Endothelial cell of umbilical vein (primary cell): Measurements from ENCODE around the gene PGAM1. TPM values are rescaled to one million over a fixed set of nuclear protein-coding genes. Genes with fewer than 3 reads are reported as not detected.

Source experiments
- BruUV-seq: library from RNA; stranded (reverse); fragments of 400-500 nt; replicated peaks from 2 replicates; lab custom pipeline; 2021; lab: Mats Ljungman, UMichigan
- CTCF ChIA-PET: fragments of 300-600, 350-600 bp; sonication (Branson Sonifier 250); formaldehyde crosslinking; loops from one replicate; lab custom pipeline; 2021; ENCODE audit warnings: antibody characterized with exemption, inconsistent platforms; lab: Charles Lee
- POLR2A ChIA-PET: fragments of 300-600, 350-600 bp; sonication (Branson Sonifier 250); formaldehyde crosslinking; loops from one replicate; lab custom pipeline; 2021; ENCODE audit warnings: antibody characterized with exemption, inconsistent platforms; lab: Charles Lee
- DNase-seq: peaks from one replicate; pipeline ENCODE4 v3.0.0-alpha.2; 2011; ENCODE audit warnings: low read depth, low spot score
- FAIRE-seq: peaks from 2 replicates; lab custom pipeline; 2011; peaks lifted over from hg19 to GRCh38; lab: Jason Lieb, UNC
- H2AFZ ChIP-seq: 2 replicates; pipeline ENCODE4 v1.6.0; 2012; ENCODE audit warnings: low read depth, low read length, control low read depth, inconsistent platforms
- H3K27ac ChIP-seq: 2 replicates; pipeline ENCODE4 v1.5.1; 2011; ENCODE audit warnings: low read depth, mild to moderate bottlenecking, control low read depth, low read length, moderate library complexity; ENCODE audit not compliant: insufficient read depth
- H3K27me3 ChIP-seq, 2 experiments: 2 replicates each; pipeline versions ENCODE4 v1.6.0 to v1.6.1; 2011; ENCODE audit warnings: low read length in 2 of 2, mixed read lengths in 1 of 2; ENCODE audit not compliant: control insufficient read depth in 2 of 2, insufficient read depth in 2 of 2
- H3K36me3 ChIP-seq, 2 experiments: 2 replicates in 1 of 2; 3 replicates in 1 of 2; pipeline ENCODE4 v1.5.1; 2011; ENCODE audit warnings: low read length in 2 of 2, mild to moderate bottlenecking in 1 of 2, moderate library complexity in 1 of 2; ENCODE audit not compliant: control insufficient read depth in 2 of 2, insufficient read depth in 2 of 2; ENCODE audit errors: extremely low read depth in 1 of 2
- H3K4me1 ChIP-seq: 3 replicates; pipeline ENCODE4 v1.5.1; 2011; ENCODE audit warnings: mild to moderate bottlenecking, low read length; ENCODE audit not compliant: control insufficient read depth, insufficient read depth; ENCODE audit errors: extremely low read depth
- H3K4me2 ChIP-seq: 2 replicates; pipeline ENCODE4 v1.6.1; 2011; ENCODE audit warnings: low read length, control low read depth, mixed read lengths; ENCODE audit not compliant: insufficient read depth
- H3K4me3 ChIP-seq, 3 experiments: fragments of 200-600 bp in 1 of 3; sonication (generic), shearing (Covaris generic) in 1 of 3; replicated peaks in 1 of 3; 2 replicates each; pipeline ENCODE4 v1.5.1; 2011 to 2016; ENCODE audit warnings: control low read depth in 3 of 3, low read length in 3 of 3, mild to moderate bottlenecking in 2 of 3, inconsistent platforms in 1 of 3, low read depth in 1 of 3, moderate library complexity in 1 of 3; ENCODE audit not compliant: insufficient read depth in 1 of 3
- H3K79me2 ChIP-seq: 2 replicates; pipeline ENCODE4 v1.6.0; 2012; ENCODE audit warnings: low read length, inconsistent platforms; ENCODE audit not compliant: control insufficient read depth, insufficient read depth
- H3K9ac ChIP-seq: replicated peaks from 2 replicates; pipeline ENCODE3; 2011; ENCODE audit warnings: low read length, control low read depth; ENCODE audit not compliant: insufficient read depth; ENCODE audit errors: extremely low read depth
- H3K9me1 ChIP-seq: replicated peaks from 3 replicates; pipeline ENCODE4 v1.6.0; 2011; ENCODE audit warnings: mild to moderate bottlenecking, low read length; ENCODE audit not compliant: control insufficient read depth, insufficient read depth; ENCODE audit errors: extremely low read depth
- H3K9me3 ChIP-seq: replicated peaks from 2 replicates; pipeline ENCODE4 v1.5.1; 2012; ENCODE audit warnings: low read length, inconsistent platforms; ENCODE audit not compliant: control insufficient read depth, insufficient read depth
- H4K20me1 ChIP-seq: replicated peaks from 2 replicates; pipeline ENCODE3; 2011; ENCODE audit warnings: mild to moderate bottlenecking, low read length; ENCODE audit not compliant: control insufficient read depth, insufficient read depth; ENCODE audit errors: extremely low read depth
- CTCF ChIP-seq, 2 donors: IDR thresholded peaks; 1 replicate in 1 of 2; 2 replicates in 1 of 2; pipeline ENCODE4 v1.5.1; 2011; ENCODE audit warnings: low read length in 2 of 2, mild to moderate bottlenecking in 2 of 2, moderate library complexity in 2 of 2, control low read depth in 1 of 2, inconsistent platforms in 1 of 2, low read depth in 1 of 2; ENCODE audit not compliant: insufficient read depth in 1 of 2; ENCODE audit errors: extremely low read depth in 1 of 2
- EZH2 ChIP-seq: IDR thresholded peaks from 2 replicates; pipeline ENCODE4 v1.6.1; 2012; ENCODE audit warnings: borderline replicate concordance, low read depth, mild to moderate bottlenecking, moderate library complexity, low read length, inconsistent platforms; ENCODE audit not compliant: severe bottlenecking
- FOS ChIP-seq: IDR thresholded peaks from 2 replicates; pipeline ENCODE4 v1.6.1; 2011; ENCODE audit warnings: mild to moderate bottlenecking, low read length, moderate library complexity, borderline replicate concordance; ENCODE audit not compliant: insufficient read depth
- GATA2 ChIP-seq: IDR thresholded peaks from 2 replicates; pipeline ENCODE4 v1.7.0; 2011; ENCODE audit warnings: low read depth, mild to moderate bottlenecking, moderate library complexity, mixed read lengths, low read length; ENCODE audit not compliant: insufficient read length, insufficient read depth
- JUN ChIP-seq: IDR thresholded peaks from 2 replicates; pipeline ENCODE4 v1.6.1; 2011; ENCODE audit warnings: borderline replicate concordance, low read depth; ENCODE audit not compliant: insufficient read length, insufficient read depth
- MYC ChIP-seq: IDR thresholded peaks from one replicate; pipeline ENCODE4 v1.6.1; 2011; ENCODE audit warnings: mild to moderate bottlenecking, low read depth, low read length
- POLR2A ChIP-seq: IDR thresholded peaks from 2 replicates; pipeline ENCODE4 v1.6.1; 2012; ENCODE audit warnings: low read depth, mild to moderate bottlenecking, control low read depth, low read length
- POLR2AphosphoS5 ChIP-seq: IDR thresholded peaks from 2 replicates; pipeline ENCODE4 v1.6.1; 2012; ENCODE audit warnings: low read depth, mild to moderate bottlenecking, control low read depth, low read length, moderate library complexity; ENCODE audit not compliant: insufficient read depth
- dilution Hi-C: fragments of 300-500 bp; cut with MboI; formaldehyde crosslinking; loops from one replicate; pipeline ENCODE4 v1.15.0; 2019; ENCODE audit warnings: low sequenced_read_pairs; ENCODE audit not compliant: extremely low pct_ligation_motif_present
- intact Hi-C: fragments of 100-400 bp; cut with micrococcal nuclease; formaldehyde crosslinking; loops from one replicate; pipeline ENCODE4 v1.10.0; 2022
- polyA plus RNA-seq, 4 experiments: library from polyadenylated mRNA; depleted of rRNA in 3 of 4; stranded (reverse) in 3 of 4; unstranded in 1 of 4; fragments of >200 nt; gene quantifications; 2 replicates each; pipeline versions ENCODE4 v1.2.1 to v1.2.3, GENCODE V29; 2011 to 2012; ENCODE audit warnings: missing spikeins in 1 of 4
- total RNA-seq: library from RNA; stranded (reverse); gene quantifications from 2 replicates; pipeline ENCODE4 v1.2.3, GENCODE V29; 2021
- TF ChIP-seq, protein P1 (sequence below): IDR thresholded peaks from 2 replicates; pipeline ENCODE4 v1.6.1; 2011; ENCODE audit not compliant: insufficient read depth, insufficient read length

PGAM1 gene
- total and polyA plus RNA-seq, 2 donors (not counting 3 experiments of a cell fraction or from before 2014, with no cell fraction given) = 375 TPM

GRCh38 chr10:97428572-97428981 is 2.6 kb downstream of the PGAM1 start:
- FAIRE-seq (no peak), DNase-seq (no peak)
- Histone ChIP-seq H3K9me3 (no peaks in the 10 kb centered on the region), H3K4me2 (peak overlapping the region; percentile 80), H3K4me1 (peaks cover 19% of the 10 kb centered on the region), H2AFZ (no peak overlapping the region), H3K27ac (peak overlapping the region; percentile 50), H3K9me1 (no peaks in the 10 kb centered on the region), H3K4me3 (peak overlapping the region in 1 of 3 experiments; percentile 74), H3K36me3 (peaks cover 16 to 19% of the 10 kb centered on the region in 2 experiments), H3K27me3 (no peaks in the 10 kb centered on the region), H4K20me1 (no peaks in the 10 kb centered on the region), H3K9ac (peak overlapping the region; percentile 82), H3K79me2 (peaks cover 56% of the 10 kb centered on the region)
- ChIA-PET CTCF (interaction anchor here (0.7 kb wide), 1 partner anchor 15 kb away, joined by 4 read pairs; no protein-coding TSS in a partner anchor), POLR2A (no interaction called here)
- no peak for TF ChIP-seq EZH2
- TF ChIP-seq POLR2AphosphoS5 = no peak
- TF ChIP-seq CTCF (IDR thresholded peaks at IDR 0.05; ENCODE audit: extremely low read depth in 1 of 2, insufficient read depth in 1 of 2, low read depth in 1 of 2, low read length in 2 of 2) = no peak
- no peak for TF ChIP-seq POLR2A
- TF ChIP-seq JUN = no peak
- TF ChIP-seq FOS = no peak
- no peak for TF ChIP-seq GATA2
- no peak for TF ChIP-seq MYC
- TF ChIP-seq, protein P1, sequence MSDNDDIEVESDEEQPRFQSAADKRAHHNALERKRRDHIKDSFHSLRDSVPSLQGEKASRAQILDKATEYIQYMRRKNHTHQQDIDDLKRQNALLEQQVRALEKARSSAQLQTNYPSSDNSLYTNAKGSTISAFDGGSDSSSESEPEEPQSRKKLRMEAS = no peak
- intact Hi-C loops = loop anchor here (1.0 to 5.0 kb wide), 2 partner anchors 18 to 69 kb away; partner anchors contain the start of genes EXOSC1, MMS19, UBTD1 and ZDHHC16
- dilution Hi-C loops = no loop called here
- no TSS peak for BruUV-seq
